Mesendoderm (in vitro differentiated cells): Measurements from ENCODE around the gene MAP3K8.

ENCODE experiments used
- DNase-seq: peaks from one replicate; pipeline ENCODE4 v3.0.0; 2013
- H2AK5ac ChIP-seq: 2 replicates; pipeline ENCODE4 v1.6.1; 2013; ENCODE audit warnings: low read length, inconsistent platforms
- H2BK120ac ChIP-seq: 2 replicates; pipeline ENCODE4 v1.6.1; 2013; ENCODE audit warnings: low read depth, mild to moderate bottlenecking, low read length, moderate library complexity, mixed read lengths
- H2BK15ac ChIP-seq: replicated peaks from 2 replicates; pipeline ENCODE4 v1.6.1; 2013; ENCODE audit warnings: low read depth, mild to moderate bottlenecking, moderate library complexity
- H2BK5ac ChIP-seq: 2 replicates; pipeline ENCODE4 v1.6.1; 2013; ENCODE audit warnings: low read length, inconsistent platforms
- H3K18ac ChIP-seq: 2 replicates; pipeline ENCODE4 v1.6.1; 2013; ENCODE audit warnings: mild to moderate bottlenecking, low read length, mixed read lengths
- H3K23ac ChIP-seq: one replicate; pipeline ENCODE4 v1.6.1; 2013; ENCODE audit warnings: low read length
- H3K27ac ChIP-seq: 2 replicates; pipeline ENCODE4 v1.5.1; 2013; ENCODE audit warnings: low read depth, mild to moderate bottlenecking, inconsistent platforms, low read length, moderate library complexity
- H3K27me3 ChIP-seq: 2 replicates; pipeline ENCODE4 v1.6.1; 2013; ENCODE audit warnings: low read length, control low read depth, mild to moderate bottlenecking, inconsistent platforms; ENCODE audit not compliant: insufficient read depth, poor library complexity
- H3K36me3 ChIP-seq: 2 replicates; pipeline ENCODE4 v1.6.1; 2013; ENCODE audit warnings: low read length, inconsistent platforms; ENCODE audit not compliant: control insufficient read depth, insufficient read depth
- H3K4ac ChIP-seq: one replicate; pipeline ENCODE4 v1.6.1; 2013; ENCODE audit warnings: low read depth, mild to moderate bottlenecking, low read length, moderate library complexity
- H3K4me1 ChIP-seq: 2 replicates; pipeline ENCODE4 v1.6.1; 2013; ENCODE audit warnings: low read depth, low read length, inconsistent platforms; ENCODE audit not compliant: control insufficient read depth
- H3K4me2 ChIP-seq: 2 replicates; pipeline ENCODE4 v1.6.1; 2013; ENCODE audit warnings: low read length
- H3K4me3 ChIP-seq: 2 replicates; pipeline ENCODE4 v1.5.1; 2013; ENCODE audit warnings: mild to moderate bottlenecking, low read length
- H3K56ac ChIP-seq: one replicate; pipeline ENCODE4 v1.6.1; 2013; ENCODE audit warnings: low read length
- H3K79me1 ChIP-seq: 2 replicates; pipeline ENCODE4 v1.6.1; 2013; ENCODE audit warnings: low read length, inconsistent platforms
- H3K79me2 ChIP-seq: 2 replicates; pipeline ENCODE4 v1.6.1; 2013; ENCODE audit warnings: mild to moderate bottlenecking, low read length; ENCODE audit not compliant: control insufficient read depth, insufficient read depth
- H3K9ac ChIP-seq: 2 replicates; pipeline ENCODE4 v1.6.1; 2013; ENCODE audit warnings: low read length, inconsistent platforms
- H4K5ac ChIP-seq: one replicate; pipeline ENCODE4 v1.6.1; 2013; ENCODE audit warnings: low read length
- H4K8ac ChIP-seq: one replicate; pipeline ENCODE4 v1.6.1; 2013; ENCODE audit warnings: low read depth, mild to moderate bottlenecking, control low read depth, low read length, moderate library complexity
- WGBS: extraction: QIAGEN DNeasy Blood & Tissue Kit; methylation state at CpG from one replicate; pipeline ENCODE4 v1.1.7; 2013; ENCODE audit warnings: low lambda C conversion rate, missing lambda C conversion rate; ENCODE audit not compliant: insufficient coverage; ENCODE audit errors: extremely low coverage; 5-methylcytosine and 5-hydroxymethylcytosine counted together

Gene MAP3K8

DNA sequence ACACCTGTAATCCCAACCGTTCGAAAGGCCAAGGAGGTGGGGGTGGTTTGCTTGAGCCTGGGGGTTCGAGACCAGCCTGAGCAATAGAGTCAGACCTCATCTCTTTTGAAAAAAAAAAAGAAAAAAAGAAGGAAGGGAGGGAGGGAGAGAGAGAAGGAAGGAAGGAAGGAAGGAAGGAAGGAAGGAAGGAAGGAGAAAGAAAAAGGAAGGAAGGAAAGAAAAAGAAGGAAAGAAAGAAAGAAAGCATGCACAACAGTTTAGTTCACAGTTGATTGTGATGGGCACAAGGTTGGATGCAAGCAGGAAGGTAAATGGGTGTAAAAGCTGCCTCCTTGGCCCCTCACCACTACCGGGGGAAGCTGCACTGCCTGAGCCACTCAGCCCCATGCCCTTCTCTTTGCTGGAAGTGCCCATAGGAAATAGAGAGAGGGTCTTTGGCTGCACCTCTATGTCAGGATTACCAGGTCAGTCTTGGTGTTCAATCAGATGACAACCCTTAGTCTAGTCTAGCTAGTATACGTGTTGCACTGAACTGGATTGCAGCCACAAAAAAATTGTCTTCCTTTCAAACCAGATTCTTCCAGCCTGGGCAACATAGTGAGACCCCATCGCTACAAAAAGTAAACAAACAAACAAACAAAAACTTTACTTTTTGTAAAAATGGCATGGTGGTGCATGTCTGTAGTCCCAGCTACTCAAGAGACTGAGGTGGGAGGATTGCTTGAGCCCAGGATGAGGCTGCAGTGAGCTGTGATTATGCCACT is 20.0 kb downstream of the MAP3K8 start:
- Histone ChIP-seq H3K56ac (no peak overlapping the region), H3K4ac (no peak overlapping the region), H2AK5ac (no peak overlapping the region), H3K79me2 (no peaks in the 10 kb centered on the region), H4K8ac (no peak overlapping the region), H3K18ac (no peak overlapping the region), H3K36me3 (no peaks in the 10 kb centered on the region), H2BK15ac (no peak overlapping the region), H3K9ac (no peak overlapping the region), H2BK5ac (no peak overlapping the region), H3K23ac (no peak overlapping the region), H3K27ac (no peak overlapping the region), H3K4me2 (no peak overlapping the region), H2BK120ac (no peak overlapping the region), H3K4me3 (no peak overlapping the region), H3K27me3 (no peaks in the 10 kb centered on the region), H3K4me1 (no peaks in the 10 kb centered on the region), H3K79me1 (no peaks in the 10 kb centered on the region), H4K5ac (no peak overlapping the region)
- WGBS, result no CpG with 5 or more reads among the region's 6 CpGs
- no peak for DNase-seq

DNA sequence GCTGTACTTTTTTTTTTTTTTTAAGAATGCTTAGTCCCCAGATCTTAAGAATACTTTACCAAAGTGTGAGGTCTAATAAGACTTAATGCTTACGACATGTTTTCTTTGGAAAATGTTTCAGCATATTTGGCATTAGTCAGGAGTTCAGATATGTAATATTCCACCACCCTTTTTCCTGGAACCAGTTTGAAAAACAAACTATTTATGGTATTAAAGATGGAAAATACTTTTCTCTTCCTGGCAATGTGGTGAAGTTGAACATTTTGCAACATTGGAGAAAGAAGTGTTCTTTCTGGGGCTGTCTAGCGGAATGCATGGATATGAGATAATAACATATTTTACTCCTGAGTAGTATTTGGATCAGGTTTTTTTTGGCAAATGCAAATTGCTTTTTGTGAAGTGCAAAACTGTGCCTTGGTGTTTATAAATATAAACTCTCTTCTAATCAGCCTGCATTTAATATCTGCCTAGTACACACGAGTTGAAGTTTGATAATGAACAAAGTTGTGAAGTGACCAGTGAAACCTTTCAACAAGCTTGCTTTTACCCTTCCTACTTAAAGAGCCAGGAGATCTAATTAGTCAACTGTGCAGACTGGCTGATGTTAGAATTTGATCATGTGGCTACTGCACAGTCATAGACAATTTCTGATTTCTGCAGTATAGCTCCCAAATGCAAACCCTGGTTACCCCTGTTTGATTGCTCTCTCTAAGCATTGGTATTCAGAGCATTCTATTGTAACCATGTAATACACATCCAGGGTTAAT is 20.9 kb downstream of the MAP3K8 start:
- H2AK5ac ChIP-seq, result no peak overlapping the region
- H4K8ac ChIP-seq, result no peak overlapping the region
- no peak for DNase-seq
- H4K5ac ChIP-seq, result no peak overlapping the region
- no peak overlapping the region for H2BK15ac ChIP-seq
- no peak overlapping the region for H2BK120ac ChIP-seq
- H3K79me1 ChIP-seq, result no peaks in the 10 kb centered on the region
- H3K36me3 ChIP-seq, result no peaks in the 10 kb centered on the region
- H3K9ac ChIP-seq, result no peak overlapping the region
- no peaks in the 10 kb centered on the region for H3K79me2 ChIP-seq
- WGBS, result no CpG with 5 or more reads among the region's 3 CpGs
- no peaks in the 10 kb centered on the region for H3K4me1 ChIP-seq
- H3K18ac ChIP-seq, result no peak overlapping the region
- H3K27me3 ChIP-seq, result no peaks in the 10 kb centered on the region
- no peak overlapping the region for H3K4ac ChIP-seq
- no peak overlapping the region for H3K4me2 ChIP-seq
- no peak overlapping the region for H3K23ac ChIP-seq
- H2BK5ac ChIP-seq, result no peak overlapping the region
- H3K27ac ChIP-seq, result no peak overlapping the region
- H3K56ac ChIP-seq, result no peak overlapping the region
- H3K4me3 ChIP-seq, result no peak overlapping the region

DNA sequence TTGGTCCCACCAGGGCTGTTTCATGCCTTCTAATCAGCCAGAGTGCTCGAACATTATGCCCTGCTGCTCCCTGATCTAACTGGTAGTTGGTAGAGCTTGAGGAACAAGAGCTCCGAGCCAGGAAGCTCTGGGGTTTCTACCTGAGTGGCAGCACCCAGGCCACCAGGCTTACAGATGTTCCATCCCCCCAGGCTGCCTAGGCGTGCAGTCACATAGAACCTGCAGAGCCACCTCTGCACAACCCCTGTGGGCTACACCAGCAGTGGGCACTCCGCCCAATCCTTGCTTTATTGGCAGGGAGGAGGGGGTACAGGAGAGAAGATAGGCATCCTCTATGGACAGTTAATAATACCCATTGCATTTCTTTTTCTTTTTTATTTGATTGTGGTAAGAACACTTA is 21.8 kb downstream of the MAP3K8 start:
- H2BK15ac ChIP-seq, result no peak overlapping the region
- no peak overlapping the region for H3K23ac ChIP-seq
- H3K27me3 ChIP-seq, result no peaks in the 10 kb centered on the region
- H3K4me2 ChIP-seq, result no peak overlapping the region
- no peak overlapping the region for H3K9ac ChIP-seq
- H3K4ac ChIP-seq, result no peak overlapping the region
- no peak overlapping the region for H4K8ac ChIP-seq
- H3K27ac ChIP-seq, result no peak overlapping the region
- no peaks in the 10 kb centered on the region for H3K4me1 ChIP-seq
- H2BK5ac ChIP-seq, result no peak overlapping the region
- H3K4me3 ChIP-seq, result no peak overlapping the region
- H4K5ac ChIP-seq, result no peak overlapping the region
- H2AK5ac ChIP-seq, result no peak overlapping the region
- H3K79me1 ChIP-seq, result no peaks in the 10 kb centered on the region
- H3K56ac ChIP-seq, result no peak overlapping the region
- no peaks in the 10 kb centered on the region for H3K79me2 ChIP-seq
- no peak overlapping the region for H2BK120ac ChIP-seq
- DNase-seq, result no peak
- H3K36me3 ChIP-seq, result peaks cover 2% of the 10 kb centered on the region
- H3K18ac ChIP-seq, result no peak overlapping the region
- WGBS, result no CpG with 5 or more reads among the region's 4 CpGs

DNA sequence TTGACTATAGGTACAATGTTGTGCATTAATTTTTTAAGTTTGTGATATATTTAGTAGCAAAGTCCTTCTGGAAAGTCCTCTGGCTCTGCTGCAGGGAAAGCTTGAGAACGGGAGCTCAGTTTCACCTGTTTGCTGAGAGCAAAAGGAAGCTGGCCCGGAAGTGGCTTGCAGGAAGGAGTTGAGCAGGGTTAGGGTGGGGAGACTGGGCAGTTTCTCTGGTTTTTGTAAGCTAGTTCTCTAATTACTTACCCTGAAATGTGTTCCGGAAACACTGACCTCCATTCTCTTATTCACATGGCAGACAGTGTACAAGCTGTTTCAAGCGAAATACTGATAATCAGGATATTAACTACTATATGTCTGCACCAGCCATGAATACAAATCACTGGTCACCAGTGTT is 22.3 kb downstream of the MAP3K8 start:
- no peak overlapping the region for H2BK120ac ChIP-seq
- no peak overlapping the region for H4K5ac ChIP-seq
- H3K56ac ChIP-seq, result no peak overlapping the region
- H3K4me1 ChIP-seq, result no peaks in the 10 kb centered on the region
- no peak overlapping the region for H3K4me3 ChIP-seq
- no peak for DNase-seq
- H3K23ac ChIP-seq, result no peak overlapping the region
- no peak overlapping the region for H3K27ac ChIP-seq
- H3K27me3 ChIP-seq, result no peaks in the 10 kb centered on the region
- no peak overlapping the region for H3K18ac ChIP-seq
- H3K79me1 ChIP-seq, result no peaks in the 10 kb centered on the region
- peaks cover 2% of the 10 kb centered on the region for H3K36me3 ChIP-seq
- no peak overlapping the region for H2BK15ac ChIP-seq
- H2AK5ac ChIP-seq, result no peak overlapping the region
- no peak overlapping the region for H3K9ac ChIP-seq
- no peaks in the 10 kb centered on the region for H3K79me2 ChIP-seq
- no peak overlapping the region for H4K8ac ChIP-seq
- no peak overlapping the region for H3K4ac ChIP-seq
- no peak overlapping the region for H2BK5ac ChIP-seq
- no CpG with 5 or more reads among the region's 4 CpGs for WGBS
- no peak overlapping the region for H3K4me2 ChIP-seq

DNA sequence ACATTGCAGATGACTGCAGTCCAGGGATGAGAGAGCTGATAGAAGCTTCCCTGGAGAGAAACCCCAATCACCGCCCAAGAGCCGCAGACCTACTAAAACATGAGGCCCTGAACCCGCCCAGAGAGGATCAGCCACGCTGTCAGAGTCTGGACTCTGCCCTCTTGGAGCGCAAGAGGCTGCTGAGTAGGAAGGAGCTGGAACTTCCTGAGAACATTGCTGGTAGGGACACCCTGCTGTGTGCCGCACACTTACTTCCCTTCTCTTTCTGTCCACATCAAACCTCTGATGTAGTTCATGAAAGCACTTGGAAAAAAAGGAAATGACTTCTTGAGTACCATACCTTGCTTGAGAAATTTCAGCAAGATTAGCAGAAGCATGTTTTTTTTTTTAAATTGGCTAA is 25.3 kb downstream of the MAP3K8 start:
- no peak overlapping the region for H4K8ac ChIP-seq
- H3K79me1 ChIP-seq, result no peaks in the 10 kb centered on the region
- no peak overlapping the region for H3K27ac ChIP-seq
- H3K18ac ChIP-seq, result no peak overlapping the region
- H3K36me3 ChIP-seq, result peaks cover 2% of the 10 kb centered on the region
- no peaks in the 10 kb centered on the region for H3K4me1 ChIP-seq
- H3K79me2 ChIP-seq, result no peaks in the 10 kb centered on the region
- no peak for DNase-seq
- H3K4me3 ChIP-seq, result no peak overlapping the region
- no peak overlapping the region for H3K4me2 ChIP-seq
- no peak overlapping the region for H3K23ac ChIP-seq
- no CpG with 5 or more reads among the region's 6 CpGs for WGBS
- H2BK120ac ChIP-seq, result no peak overlapping the region
- H4K5ac ChIP-seq, result no peak overlapping the region
- no peak overlapping the region for H2AK5ac ChIP-seq
- H3K56ac ChIP-seq, result no peak overlapping the region
- H3K27me3 ChIP-seq, result no peaks in the 10 kb centered on the region
- no peak overlapping the region for H3K4ac ChIP-seq
- H2BK15ac ChIP-seq, result no peak overlapping the region
- no peak overlapping the region for H2BK5ac ChIP-seq
- no peak overlapping the region for H3K9ac ChIP-seq
